ENCODE measurements around the gene ASAP2.

DNA sequence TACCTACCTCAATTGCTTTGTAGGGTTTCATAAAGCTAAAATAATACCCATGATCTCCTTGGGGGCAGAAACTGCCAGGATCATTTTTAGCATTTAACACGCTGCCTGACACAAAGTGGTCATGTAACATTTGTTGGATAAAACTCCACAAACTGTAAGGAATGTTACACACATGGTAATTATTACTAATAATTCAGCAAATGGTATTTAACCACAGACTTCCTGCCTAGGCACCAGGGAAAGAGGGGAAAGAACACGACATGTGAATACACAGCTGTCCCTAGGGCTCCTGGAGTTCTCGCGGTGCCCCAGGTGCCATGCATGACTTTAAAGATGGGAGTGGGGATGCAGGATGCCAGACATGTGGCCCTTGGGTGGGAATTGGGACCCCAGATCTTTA is 43.5 kb downstream of the ASAP2 start:
- TF ChIP-seq TAF1 (IDR thresholded peaks at IDR 0.05; ENCODE audit: borderline replicate concordance, low read depth, low read length) (no peak), POLR2A (IDR thresholded peaks at IDR 0.05; ENCODE audit: low read depth, low read length) (no peak), POLR2AphosphoS5 (IDR thresholded peaks at IDR 0.05; ENCODE audit: low read depth, low read length) (no peak)
